HepG2 (cell line): ENCODE data around the gene ATG7. TPM values are rescaled to one million over a fixed set of nuclear protein-coding genes. Genes with fewer than 3 reads are reported as not detected.
A peak's percentile ranks its signal among the peaks of the same experiment; 100 is the strongest.

ENCODE experiments used
- BATF2 ChIP-seq: sonication (generic); formaldehyde crosslinking; IDR thresholded peaks from 2 replicates; pipeline ENCODE4 v1.8.0; 2022; ENCODE audit warnings: mild to moderate bottlenecking, missing genetic modification reagents, moderate library complexity
- BRD4 ChIP-seq: sonication (generic); formaldehyde crosslinking; IDR thresholded peaks from 2 replicates; pipeline ENCODE4 v1.4.0; 2020; ENCODE audit warnings: missing genetic modification reagents
- CHD4 ChIP-seq: fragments of 200-600 bp; sonication (generic); IDR thresholded peaks from 2 replicates; pipeline ENCODE4 v1.7.0; 2017; ENCODE audit warnings: mild to moderate bottlenecking, low read length, borderline replicate concordance
- ELF1 ChIP-seq: sonication (generic); formaldehyde crosslinking; IDR thresholded peaks from 2 replicates; pipeline ENCODE4 v1.4.0; 2020; ENCODE audit warnings: missing genetic modification reagents
- ELF3 ChIP-seq: IDR thresholded peaks from 2 replicates; pipeline ENCODE4 v1.6.1; 2016; ENCODE audit warnings: missing genetic modification reagents, missing compliant biosample characterization
- FLYWCH1 ChIP-seq: sonication (generic); formaldehyde crosslinking; IDR thresholded peaks from 2 replicates; pipeline ENCODE4 v1.8.1; 2023; ENCODE audit warnings: mild to moderate bottlenecking, missing genetic modification reagents
- FOSL2 ChIP-seq: sonication (generic); formaldehyde crosslinking; IDR thresholded peaks from 2 replicates; pipeline ENCODE4 v1.4.0; 2020; ENCODE audit warnings: missing genetic modification reagents
- HNRNPLL ChIP-seq: fragments of 200-400 bp; formaldehyde crosslinking; IDR thresholded peaks from 2 replicates; pipeline ENCODE4 v1.6.1; 2017; ENCODE audit warnings: mild to moderate bottlenecking, low read depth, low read length; ENCODE audit not compliant: poor library complexity, severe bottlenecking
- IRF2 ChIP-seq: IDR thresholded peaks from 2 replicates; pipeline ENCODE4 v1.6.1; 2018; ENCODE audit warnings: missing genetic modification reagents, missing compliant biosample characterization
- JUNB ChIP-seq: sonication (generic); formaldehyde crosslinking; IDR thresholded peaks from 2 replicates; pipeline ENCODE4 v1.8.0; 2022; ENCODE audit warnings: missing genetic modification reagents, mild to moderate bottlenecking, borderline replicate concordance
- KAT8 ChIP-seq: IDR thresholded peaks from 2 replicates; pipeline ENCODE4 v1.6.1; 2016; ENCODE audit warnings: missing genetic modification reagents, missing compliant biosample characterization
- RXRB ChIP-seq: IDR thresholded peaks from 2 replicates; pipeline ENCODE4 v1.6.1; 2016; ENCODE audit warnings: borderline replicate concordance, missing genetic modification reagents, missing compliant biosample characterization
- TBX3 ChIP-seq: fragments of 450-650 bp; IDR thresholded peaks from 2 replicates; pipeline ENCODE4 v1.6.1; 2017; ENCODE audit warnings: antibody characterized with exemption, mild to moderate bottlenecking, inconsistent platforms, borderline replicate concordance
- USF2 ChIP-seq, 2 experiments: sonication (generic) in 1 of 2; formaldehyde crosslinking in 1 of 2; IDR thresholded peaks; 2 replicates each; pipeline versions ENCODE4 v1.5.1 to v1.6.1; 2011 to 2020; ENCODE audit warnings: borderline replicate concordance in 1 of 2, low read depth in 1 of 2, low read length in 1 of 2, mild to moderate bottlenecking in 1 of 2, missing genetic modification reagents in 1 of 2, moderate library complexity in 1 of 2
- ZBTB33 ChIP-seq: sonication (generic); formaldehyde crosslinking; IDR thresholded peaks from 2 replicates; pipeline ENCODE4 v1.4.0; 2020; ENCODE audit warnings: missing genetic modification reagents
- ZBTB38 ChIP-seq: sonication (generic); formaldehyde crosslinking; IDR thresholded peaks from 2 replicates; pipeline ENCODE4 v1.5.1; 2020; ENCODE audit warnings: mild to moderate bottlenecking, missing genetic modification reagents
- ZNF263 ChIP-seq: sonication (generic); formaldehyde crosslinking; IDR thresholded peaks from 2 replicates; pipeline ENCODE4 v1.4.0; 2020; ENCODE audit warnings: missing genetic modification reagents
- ZNF816 ChIP-seq: sonication (generic); formaldehyde crosslinking; IDR thresholded peaks from 2 replicates; pipeline ENCODE4 v1.8.0; 2022; ENCODE audit warnings: missing genetic modification reagents, mild to moderate bottlenecking, borderline replicate concordance
- polyA plus RNA-seq, 8 experiments: library from polyadenylated mRNA; depleted of rRNA in 3 of 8; stranded (reverse) in 7 of 8; unstranded in 1 of 8; fragments of >200 nt; fragmentation: Illumina TruSeq in 4 of 8; extraction: Trizol in 4 of 8; gene quantifications; 2 replicates each; pipeline versions ENCODE4 v1.2.1 to v1.2.3, GENCODE V29; 2011 to 2016; ENCODE audit warnings: low read depth in 4 of 8, missing spikeins in 1 of 8, mixed read lengths in 1 of 8; ENCODE audit not compliant: insufficient read depth in 1 of 8
- total RNA-seq, 5 experiments: library from RNA; depleted of rRNA; stranded (reverse); fragments of >200 nt; fragmentation: Illumina TruSeq; extraction: Trizol; gene quantifications; 2 replicates each; pipeline ENCODE4 v1.2.3, GENCODE V29; 2016; ENCODE audit warnings: low read depth in 1 of 5
- TF ChIP-seq, protein P1 (sequence below): sonication (generic); formaldehyde crosslinking; IDR thresholded peaks from 2 replicates; pipeline ENCODE4 v1.5.0; 2020; ENCODE audit warnings: mild to moderate bottlenecking, missing genetic modification reagents, moderate library complexity

Gene ATG7
- total and polyA plus RNA-seq, 2 of the 13 experiments (the other 11 are each of a cell fraction or from before 2014, with no cell fraction given) = 7.8 to 22.1 TPM

- TF ChIP-seq USF2 (IDR thresholded peaks at IDR 0.05; ENCODE audit: low read depth, low read length) = no peak
- no peak for TF ChIP-seq USF2 (CRISPR knock-in tag; IDR thresholded peaks at IDR 0.05; ENCODE audit: borderline replicate concordance)
- TF ChIP-seq FOSL2 (CRISPR knock-in tag) = peak; percentile 34; the same call in 1 of the 2 replicates
- peak; percentile 33; the same call in 1 of the 2 replicates for TF ChIP-seq ELF1 (CRISPR knock-in tag)
- TF ChIP-seq IRF2 (CRISPR knock-in tag) = no peak
- no peak for TF ChIP-seq CHD4
- TF ChIP-seq KAT8 = no peak
- TF ChIP-seq ZNF263 = no peak
- TF ChIP-seq, protein P1, sequence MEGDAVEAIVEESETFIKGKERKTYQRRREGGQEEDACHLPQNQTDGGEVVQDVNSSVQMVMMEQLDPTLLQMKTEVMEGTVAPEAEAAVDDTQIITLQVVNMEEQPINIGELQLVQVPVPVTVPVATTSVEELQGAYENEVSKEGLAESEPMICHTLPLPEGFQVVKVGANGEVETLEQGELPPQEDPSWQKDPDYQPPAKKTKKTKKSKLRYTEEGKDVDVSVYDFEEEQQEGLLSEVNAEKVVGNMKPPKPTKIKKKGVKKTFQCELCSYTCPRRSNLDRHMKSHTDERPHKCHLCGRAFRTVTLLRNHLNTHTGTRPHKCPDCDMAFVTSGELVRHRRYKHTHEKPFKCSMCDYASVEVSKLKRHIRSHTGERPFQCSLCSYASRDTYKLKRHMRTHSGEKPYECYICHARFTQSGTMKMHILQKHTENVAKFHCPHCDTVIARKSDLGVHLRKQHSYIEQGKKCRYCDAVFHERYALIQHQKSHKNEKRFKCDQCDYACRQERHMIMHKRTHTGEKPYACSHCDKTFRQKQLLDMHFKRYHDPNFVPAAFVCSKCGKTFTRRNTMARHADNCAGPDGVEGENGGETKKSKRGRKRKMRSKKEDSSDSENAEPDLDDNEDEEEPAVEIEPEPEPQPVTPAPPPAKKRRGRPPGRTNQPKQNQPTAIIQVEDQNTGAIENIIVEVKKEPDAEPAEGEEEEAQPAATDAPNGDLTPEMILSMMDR (CRISPR knock-in tag) = peak; percentile 40
- TF ChIP-seq BATF2 (CRISPR knock-in tag) = no peak
- peak; percentile 99 for TF ChIP-seq ZBTB33
- peak; percentile 95 for TF ChIP-seq ZBTB38 (CRISPR knock-in tag)
- TF ChIP-seq TBX3 = no peak
- no peak for TF ChIP-seq FLYWCH1 (CRISPR knock-in tag)
- TF ChIP-seq HNRNPLL = no peak
- TF ChIP-seq JUNB = no peak
- no peak for TF ChIP-seq BRD4
- peak; percentile 67 for TF ChIP-seq ELF3 (CRISPR knock-in tag)
- TF ChIP-seq RXRB = 0 out of 2 replicates have a peak, but pooled peaks have one; percentile 27
- TF ChIP-seq ZNF816 (CRISPR knock-in tag) = no peak
Measured at GRCh38 chr3:11514191-11514821, 242.1 kb downstream of the ATG7 start (continued).
